ENCODE measurements around the gene PRIMPOL.
"Not testable (repeated sequence)": the region's sequence is repeated elsewhere in the genome, so short reads cannot be mapped to it uniquely, and the experiment has no call there.

PRIMPOL gene

DNA sequence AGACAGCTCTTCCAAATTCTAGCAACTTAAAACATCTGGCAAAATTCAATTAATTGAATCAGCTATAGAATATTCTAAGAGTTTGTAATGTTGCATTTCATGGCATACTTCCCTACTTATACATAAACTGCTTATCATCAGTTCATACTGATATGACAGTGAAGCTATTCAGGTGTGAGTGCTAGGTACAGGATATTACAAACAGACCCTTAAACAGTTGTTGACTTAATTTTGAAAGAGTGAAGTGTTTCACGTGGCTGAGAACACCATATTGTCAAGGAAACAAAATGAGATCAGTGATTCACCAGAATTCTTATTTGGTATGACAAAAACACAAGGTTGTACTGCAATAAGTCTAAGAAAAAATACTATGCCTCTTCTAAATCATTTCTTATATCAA lies 56.9 kb downstream of the PRIMPOL start:
- DNase-seq (ENCODE audit: low read depth), result no peak

DNA sequence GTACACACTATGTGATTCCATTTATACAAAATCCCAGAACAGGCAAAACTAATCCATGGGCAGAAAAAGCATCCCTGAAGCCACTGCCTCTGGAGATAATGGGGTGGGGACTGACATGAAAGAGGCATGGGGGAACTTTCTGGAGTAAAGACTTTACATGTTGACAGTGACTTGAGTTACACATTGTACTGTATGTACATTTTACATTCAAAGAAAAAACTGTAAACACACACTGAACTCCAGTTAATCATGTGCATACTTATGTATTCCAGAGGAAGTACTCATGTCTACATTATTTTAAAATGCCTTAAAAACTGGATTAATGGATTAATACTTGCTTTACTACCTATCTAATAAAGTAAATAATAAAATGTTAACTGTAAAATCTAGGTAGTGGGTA lies 62.8 kb downstream of the PRIMPOL start:
- no peak for DNase-seq (ENCODE audit: low read depth)

DNA sequence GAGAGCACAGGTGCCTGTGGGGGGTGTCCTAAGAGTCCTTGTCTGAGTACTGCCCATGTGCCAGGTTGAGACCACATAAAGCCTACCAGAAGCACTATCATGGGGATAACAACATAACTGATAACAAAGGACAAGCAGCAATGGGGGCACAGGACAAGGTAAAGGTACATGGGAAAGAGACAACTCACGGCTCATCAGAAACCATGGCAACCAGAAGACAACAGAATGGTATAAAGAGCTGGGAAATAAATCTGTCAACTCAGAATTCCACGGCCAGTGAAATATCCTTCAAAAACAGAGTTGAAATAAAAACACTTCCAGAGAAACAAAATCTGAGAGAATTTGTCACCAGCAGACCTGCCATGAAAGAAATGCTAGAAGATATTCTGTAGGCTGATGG lies 64.3 kb downstream of the PRIMPOL start:
- DNase-seq (ENCODE audit: low read depth), result no peak

DNA sequence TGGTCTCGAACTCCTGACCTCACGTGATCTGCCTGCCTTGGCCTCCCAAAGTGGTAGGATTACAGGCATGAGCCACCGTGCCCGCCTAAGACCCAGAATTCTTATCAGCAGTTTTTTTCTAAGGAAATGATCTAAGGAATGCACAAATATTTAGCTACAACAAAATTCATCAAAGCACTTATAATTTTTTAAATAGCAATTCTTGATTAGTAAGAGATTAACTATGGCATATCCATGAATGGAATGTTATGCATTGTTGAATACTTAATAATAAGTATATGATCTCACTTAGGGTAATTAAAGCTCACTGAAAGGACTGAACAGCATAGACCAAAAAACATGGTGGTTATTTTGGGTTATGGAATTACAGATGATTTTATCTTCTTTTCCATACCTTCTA lies 66.0 kb downstream of the PRIMPOL start:
- DNase-seq (ENCODE audit: low read depth), result no peak

DNA sequence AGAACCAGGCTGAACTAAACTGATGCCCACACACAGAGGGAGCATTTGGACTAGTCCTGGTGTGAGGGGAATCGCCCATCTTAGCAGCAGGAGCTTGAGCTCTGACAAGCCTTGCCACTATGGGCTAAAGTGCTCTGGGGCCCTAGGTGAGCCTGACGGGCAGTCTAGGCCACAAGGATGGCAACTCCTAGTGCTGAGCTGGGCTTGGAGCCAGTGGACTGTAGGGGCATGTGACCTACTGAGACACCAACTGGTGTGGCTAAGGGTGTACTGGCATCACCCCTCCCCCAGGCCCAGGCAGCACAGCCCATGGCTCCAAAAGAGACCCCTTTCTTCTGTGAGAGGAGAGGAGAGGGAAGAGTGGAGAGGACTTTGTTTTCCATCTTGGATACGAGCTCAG lies 69.9 kb downstream of the PRIMPOL start:
- DNase-seq (ENCODE audit: low read depth), result no peak

DNA sequence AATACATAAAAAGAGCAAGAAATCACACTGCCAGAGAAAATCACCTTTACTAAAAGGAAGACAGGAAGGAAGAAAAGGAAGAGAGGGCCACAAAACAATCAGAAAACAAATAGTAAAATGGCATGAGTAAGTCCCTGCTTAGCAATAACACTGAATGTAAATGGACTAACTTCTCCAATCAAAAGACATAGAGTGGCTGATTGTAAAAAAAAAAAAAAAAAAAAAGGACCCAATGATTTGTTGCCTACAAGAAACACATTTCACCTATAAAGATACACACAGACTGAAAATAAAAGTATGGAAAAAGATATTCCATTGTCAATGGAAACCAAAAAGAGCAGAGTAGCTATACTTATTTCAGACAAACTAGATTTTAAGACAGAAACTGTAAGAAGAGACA lies 71.7 kb downstream of the PRIMPOL start:
- DNase-seq (ENCODE audit: low read depth), result no peak

DNA sequence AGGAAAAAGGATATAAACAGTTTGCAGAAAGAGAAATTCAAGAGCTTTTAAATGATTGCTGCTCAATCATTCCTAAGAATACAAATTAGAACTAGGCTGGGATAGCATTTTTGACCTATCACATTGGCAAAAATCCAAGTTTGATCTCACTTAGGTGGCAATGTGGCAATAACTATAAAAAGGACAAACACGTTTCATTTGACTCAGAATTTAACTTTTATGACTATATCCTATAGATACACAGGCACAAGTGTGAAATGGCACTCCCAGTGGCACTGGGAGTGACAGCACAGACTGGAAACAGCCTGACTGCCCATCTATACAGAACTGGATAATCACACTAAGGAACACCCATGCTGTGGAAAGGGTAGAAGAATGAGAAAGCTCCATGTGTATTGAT lies 73.3 kb downstream of the PRIMPOL start:
- no peak for DNase-seq (ENCODE audit: low read depth)

DNA sequence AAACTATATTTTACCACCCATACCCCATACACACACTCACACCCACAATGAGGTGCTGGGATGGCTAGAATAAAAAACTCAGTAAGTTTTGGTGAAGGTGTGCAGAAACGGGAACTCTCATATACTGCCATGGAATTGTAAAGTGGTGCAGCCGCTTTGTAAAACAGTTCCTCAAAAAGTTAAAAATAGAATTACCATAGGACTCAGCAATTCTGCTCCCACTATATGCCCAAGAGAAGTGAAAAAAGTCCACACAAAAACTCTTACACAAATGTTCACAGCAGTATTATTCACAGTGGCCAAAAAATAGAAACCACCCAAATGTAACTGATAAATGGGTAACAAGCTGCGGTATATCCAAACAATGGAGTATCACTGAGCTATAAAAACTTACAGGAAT lies 77.9 kb downstream of the PRIMPOL start:
- no peak for DNase-seq (ENCODE audit: low read depth)

DNA sequence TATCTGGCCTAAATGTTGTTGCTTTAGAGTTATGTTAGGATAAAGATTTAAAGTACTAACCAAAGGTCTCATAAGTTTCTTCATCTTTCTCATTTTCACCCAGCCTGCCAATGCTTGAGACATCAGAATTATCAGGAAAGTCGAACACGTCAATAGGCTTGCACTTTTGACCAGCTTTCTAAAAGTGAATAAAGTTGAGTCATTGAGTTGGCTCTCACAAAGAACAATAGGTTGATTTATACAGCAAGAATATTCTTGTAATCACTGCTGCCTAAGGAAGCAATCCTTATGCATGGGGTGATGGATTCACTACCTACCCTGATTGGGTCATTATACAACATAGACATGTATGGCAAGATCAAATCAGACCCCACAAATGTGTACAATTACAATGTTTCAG lies 79.3 kb downstream of the PRIMPOL start:
- DNase-seq (ENCODE audit: low read depth), result no peak

DNA sequence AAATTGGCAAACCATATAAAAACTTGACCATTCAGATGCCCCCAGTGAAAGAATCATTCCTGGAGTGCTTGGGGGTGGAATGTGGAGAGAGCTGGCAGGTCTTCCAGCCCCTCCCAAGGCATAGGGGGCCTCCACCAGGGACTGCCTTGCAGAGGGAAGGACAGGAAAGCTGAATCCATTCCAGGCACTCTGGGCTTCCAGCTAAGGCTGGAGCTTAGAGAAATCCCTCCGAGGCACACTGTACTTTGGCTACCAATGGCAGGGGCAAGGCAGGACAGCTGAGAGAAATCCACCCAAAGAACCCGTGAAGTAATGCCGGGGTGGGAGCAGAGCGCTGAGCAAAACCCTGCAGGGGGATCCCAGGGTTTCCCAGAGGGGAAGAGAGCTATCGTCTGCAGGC lies 80.4 kb downstream of the PRIMPOL start:
- DNase-seq (ENCODE audit: low read depth), result no peak

DNA sequence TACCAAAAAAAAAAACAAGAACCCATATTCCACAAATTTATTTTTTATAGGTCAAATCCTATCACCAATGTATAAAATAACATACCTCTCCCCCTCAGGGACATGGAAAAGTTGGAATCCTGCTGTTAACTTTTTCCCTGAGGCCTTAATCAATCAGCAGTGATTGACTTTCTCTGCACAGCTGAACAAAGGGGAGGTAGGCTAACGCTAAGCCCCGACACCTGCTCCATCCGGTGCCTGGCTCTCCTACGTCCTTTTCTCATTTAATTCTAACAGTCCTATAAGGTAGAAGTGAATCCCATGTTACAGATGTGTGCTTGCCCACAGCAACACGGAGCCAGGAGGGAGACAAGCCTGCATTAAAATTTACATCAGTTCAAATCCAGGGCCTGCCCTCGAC lies 81.5 kb downstream of the PRIMPOL start:
- DNase-seq (ENCODE audit: low read depth), result no peak

DNA sequence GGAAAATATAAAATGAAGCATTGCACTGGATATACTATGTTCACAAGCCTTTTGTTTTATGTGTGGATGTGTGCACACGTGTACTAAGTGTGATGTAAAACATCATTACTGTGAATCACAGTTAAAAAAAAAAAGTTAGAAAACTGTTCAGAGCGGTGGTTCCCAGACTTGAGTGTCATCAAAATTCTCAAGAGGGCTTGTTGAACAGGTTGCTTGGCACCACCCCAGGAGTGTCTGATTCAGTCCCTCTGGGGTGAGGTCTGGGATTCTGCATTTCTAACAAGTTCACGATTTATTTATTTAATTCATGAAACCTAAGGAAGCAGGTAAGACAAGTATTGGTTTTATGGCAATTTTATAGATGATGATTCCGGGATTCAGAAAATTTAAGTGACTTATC lies 82.6 kb downstream of the PRIMPOL start:
- no peak for DNase-seq (ENCODE audit: low read depth)

DNA sequence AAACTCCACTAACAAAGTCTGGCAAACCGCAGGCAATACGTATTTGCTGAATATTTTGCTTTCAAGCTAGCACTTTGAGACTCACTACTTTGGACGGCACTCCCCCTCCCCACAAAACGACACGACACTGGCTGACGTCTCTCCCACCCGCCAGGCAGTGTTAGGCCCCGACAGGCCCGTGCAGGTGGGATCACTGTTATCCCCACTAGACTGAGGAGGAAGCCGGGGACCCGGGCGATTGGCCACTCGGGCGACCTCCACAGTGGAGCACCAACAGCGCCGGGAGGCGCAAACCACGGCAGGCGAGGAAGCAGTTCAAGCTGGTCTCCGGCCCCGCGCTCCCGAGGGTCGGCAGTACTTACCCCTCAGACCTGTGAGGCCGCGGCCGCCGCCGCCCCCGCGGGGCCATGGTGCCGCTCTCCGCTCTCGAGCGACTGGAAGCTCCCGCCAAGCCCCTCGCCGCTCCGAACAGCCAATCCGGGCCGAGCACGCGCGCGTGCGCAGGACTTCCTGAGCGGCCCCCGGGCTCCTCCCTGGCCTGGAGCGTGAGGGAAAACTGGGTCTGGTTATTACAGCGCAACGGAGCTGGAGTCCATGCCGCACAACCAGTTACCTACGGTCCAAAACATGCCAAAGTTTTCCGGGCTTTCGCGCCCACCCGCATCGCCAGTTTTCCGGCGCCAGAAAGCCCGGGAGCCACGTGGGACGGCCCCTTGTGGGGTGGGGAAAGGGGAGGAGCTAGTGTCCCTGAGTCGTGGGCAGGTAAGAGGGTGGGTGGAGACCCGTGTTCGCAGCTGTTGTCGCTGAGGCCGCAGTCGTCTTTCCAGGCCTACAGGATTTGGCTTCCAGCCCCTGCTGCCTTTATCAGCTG lies 84.4 kb downstream of the PRIMPOL start, which contains the start of gene CENPU:
Gene CENPU, minus strand, starts transcription at position 443 of the 871 bp plus-strand sequence. Its CDS starts 34 bp downstream, at position 409.
- DNase-seq (ENCODE audit: low read depth), result peak; percentile 89

DNA sequence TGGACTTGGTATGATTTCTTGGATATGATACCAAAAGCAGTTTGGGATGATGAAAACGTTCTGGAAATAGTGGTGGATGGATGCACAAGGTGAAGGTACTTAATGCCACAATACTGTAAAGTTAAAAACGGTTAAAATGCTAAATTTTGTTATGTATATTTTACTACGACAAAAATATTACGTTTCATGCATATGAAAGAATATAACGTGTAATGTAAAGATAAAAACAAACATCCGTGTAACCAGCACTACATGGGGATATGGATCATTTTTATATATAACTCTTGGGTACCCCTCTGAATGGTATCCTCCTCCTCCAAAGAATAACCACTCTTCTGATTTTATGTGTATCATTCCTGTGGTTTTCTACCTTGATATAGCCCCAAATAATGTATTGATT lies 85.2 kb downstream of the PRIMPOL start:
- DNase-seq (ENCODE audit: low read depth), result no peak

DNA sequence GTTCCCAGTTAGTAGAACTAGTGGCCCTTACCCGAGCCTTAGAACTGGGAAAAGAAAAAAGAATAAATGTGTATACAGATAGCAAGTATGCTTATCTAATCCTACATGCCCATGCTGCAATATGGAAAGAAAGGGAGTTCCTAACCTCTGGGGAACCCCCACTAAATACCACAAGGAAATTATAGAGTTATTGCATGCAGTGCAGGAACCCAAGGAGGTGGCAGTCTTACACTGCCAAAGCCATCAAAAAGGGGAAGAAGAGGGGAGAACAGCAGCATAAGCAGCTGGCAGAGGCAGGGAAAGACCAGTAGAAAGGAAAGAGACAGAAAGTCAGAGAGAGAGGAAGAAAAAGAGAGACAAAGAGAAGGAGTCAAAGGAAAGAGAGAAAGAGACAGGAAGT lies 90.0 kb downstream of the PRIMPOL start:
- DNase-seq (ENCODE audit: low read depth), result not testable (repeated sequence)

DNA sequence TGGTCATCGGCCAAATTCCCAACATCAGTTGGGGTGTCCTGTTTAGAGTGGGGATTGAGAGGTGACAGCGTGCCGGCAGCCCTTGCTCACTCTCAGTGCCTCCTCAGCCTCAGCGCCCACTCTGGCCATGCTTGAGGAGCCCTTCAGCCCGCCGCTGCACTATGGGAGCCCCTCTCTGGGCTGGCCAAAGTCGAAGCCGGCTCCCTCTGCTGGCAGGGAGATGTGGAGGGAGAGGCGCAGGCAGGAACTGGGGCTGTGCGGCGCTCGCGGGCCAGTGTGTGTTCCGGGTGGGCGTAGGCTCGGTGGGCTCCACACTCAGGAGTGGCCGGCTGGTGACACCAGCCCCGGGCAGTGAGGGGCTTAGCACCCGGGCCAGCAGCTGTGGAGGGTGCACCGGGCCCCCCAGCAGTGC lies 91.4 kb downstream of the PRIMPOL start:
- DNase-seq (ENCODE audit: low read depth), result no peak

DNA sequence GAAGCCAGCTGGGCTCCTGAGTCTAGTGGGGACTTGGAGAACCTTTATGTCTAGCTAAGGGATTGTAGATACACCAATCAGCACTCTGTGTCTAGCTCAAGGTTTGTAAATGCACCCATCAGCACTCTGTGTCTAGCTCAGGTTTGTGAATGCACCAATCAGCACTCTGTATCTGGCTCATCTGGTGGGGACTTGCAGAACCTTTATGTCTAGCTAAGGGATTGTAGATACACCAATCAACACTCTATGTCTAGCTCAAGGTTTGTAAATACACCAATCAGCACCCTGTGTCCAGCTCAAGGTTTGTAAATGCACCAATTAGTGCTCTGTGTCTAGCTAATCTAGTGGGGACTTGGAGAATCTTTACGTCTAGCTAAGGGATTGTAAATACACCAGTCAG lies 92.1 kb downstream of the PRIMPOL start:
- not testable (repeated sequence) for DNase-seq (ENCODE audit: low read depth)

DNA sequence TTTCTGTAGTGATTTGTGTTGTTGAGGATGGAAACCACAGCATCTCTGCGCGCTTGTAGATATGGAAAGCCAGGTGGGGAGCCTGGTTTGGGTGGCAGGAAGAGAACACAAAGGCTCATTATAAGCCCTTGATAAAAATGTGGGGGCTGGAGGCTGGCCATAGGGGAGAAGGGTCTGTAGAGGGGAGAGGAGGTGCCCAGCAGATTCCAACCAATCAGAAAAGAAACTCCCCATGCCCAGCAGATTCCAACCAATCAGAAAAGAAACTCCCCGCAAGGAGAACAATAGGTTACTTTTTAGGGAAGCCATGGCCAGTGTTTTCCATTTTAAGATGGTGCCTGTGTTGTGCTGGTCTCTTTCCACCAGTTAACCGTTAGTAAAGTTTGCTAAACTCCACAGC lies 94.1 kb downstream of the PRIMPOL start:
- DNase-seq (ENCODE audit: low read depth), result no peak

DNA sequence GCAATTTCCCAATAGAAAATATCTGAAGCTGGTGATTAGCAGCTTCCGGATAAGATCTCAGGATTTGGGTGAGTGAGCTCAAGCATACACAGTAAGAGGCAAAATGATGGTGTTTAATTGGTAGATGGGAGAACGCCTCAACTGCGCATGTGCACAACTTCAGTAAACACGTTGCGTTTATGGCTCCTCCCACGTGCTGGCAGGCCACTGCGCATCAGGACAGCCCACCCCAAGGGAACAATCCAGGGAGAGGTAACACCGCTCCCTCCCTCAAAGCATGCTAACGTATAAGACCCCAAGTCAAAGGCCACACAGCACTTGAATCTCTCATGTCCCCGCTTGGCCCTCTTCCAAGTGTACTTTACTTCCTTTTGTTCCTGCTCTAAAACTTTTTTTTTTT lies 94.7 kb downstream of the PRIMPOL start:
- DNase-seq (ENCODE audit: low read depth), result no peak
